H1 (cell line): ENCODE measurements around the gene PLEK2. TPM values are rescaled to one million over a fixed set of nuclear protein-coding genes. Genes with fewer than 3 reads are reported as not detected.
A peak's percentile ranks its signal among the peaks of the same experiment; 100 is the strongest.

Experiments
- CBX5 ChIP-seq: fragments of 300-800, 300-1000 bp; sonication (generic); IDR thresholded peaks from 2 replicates; pipeline ENCODE4 v1.7.1; 2016; ENCODE audit warnings: antibody characterized with exemption, low read length, low read depth
- CEBPB ChIP-seq: IDR thresholded peaks from 2 replicates; pipeline ENCODE4 v1.6.1; 2012; ENCODE audit warnings: low read depth, low read length
- CHD2 ChIP-seq: IDR thresholded peaks from 2 replicates; pipeline ENCODE4 v1.6.1; 2012; ENCODE audit warnings: low read length, improper control_type of control experiment
- CTCF ChIP-seq, 3 experiments: IDR thresholded peaks; 1 replicate in 2 of 3; 2 replicates in 1 of 3; pipeline versions ENCODE4 v1.5.1 to v1.6.1; 2011; ENCODE audit warnings: low read length in 3 of 3, mild to moderate bottlenecking in 3 of 3, inconsistent platforms in 2 of 3, low read depth in 1 of 3, moderate library complexity in 1 of 3; ENCODE audit not compliant: insufficient read depth in 1 of 3; ENCODE audit errors: control extremely low read depth in 1 of 3
- FOSL1 ChIP-seq: IDR thresholded peaks from 2 replicates; pipeline ENCODE4 v1.6.1; 2011; ENCODE audit warnings: mild to moderate bottlenecking, low read depth, low read length, moderate library complexity; ENCODE audit not compliant: insufficient read depth
- GABPA ChIP-seq: IDR thresholded peaks from 2 replicates; pipeline ENCODE4 v1.6.1; 2011; ENCODE audit warnings: mild to moderate bottlenecking, low read length, moderate library complexity, borderline replicate concordance; ENCODE audit not compliant: insufficient read depth
- KDM4A ChIP-seq: IDR thresholded peaks from one replicate; pipeline ENCODE4 v1.7.1; 2012; ENCODE audit warnings: low read depth, mild to moderate bottlenecking, moderate library complexity, low read length, inconsistent platforms; ENCODE audit not compliant: severe bottlenecking
- KDM5A ChIP-seq: fragments of 200-600 bp; IDR thresholded peaks from 2 replicates; pipeline ENCODE4 v1.7.1; 2012; ENCODE audit warnings: mild to moderate bottlenecking, low read length, inconsistent platforms, mixed read lengths
- POLR2A ChIP-seq, 2 experiments: IDR thresholded peaks; 1 replicate in 1 of 2; 2 replicates in 1 of 2; pipeline ENCODE4 v1.6.1; 2011; ENCODE audit warnings: low read depth in 2 of 2, low read length in 2 of 2, mild to moderate bottlenecking in 2 of 2; ENCODE audit errors: control extremely low read depth in 1 of 2
- POLR2AphosphoS5 ChIP-seq: IDR thresholded peaks from 2 replicates; pipeline ENCODE4 v1.6.1; 2011; ENCODE audit warnings: low read depth, low read length
- RAD21 ChIP-seq, 2 experiments: IDR thresholded peaks in 1 of 2; conservative IDR thresholded peaks in 1 of 2; 2 replicates each; pipeline ENCODE4 v1.6.1; 2011; ENCODE audit warnings: low read depth in 2 of 2, low read length in 2 of 2, improper control_type of control experiment in 1 of 2, inconsistent platforms in 1 of 2, mild to moderate bottlenecking in 1 of 2, moderate library complexity in 1 of 2
- RNF2 ChIP-seq: fragments of 200-900, 300-1000 bp; sonication (generic); IDR thresholded peaks from 2 replicates; pipeline ENCODE4 v1.7.1; 2016; ENCODE audit warnings: borderline replicate concordance, low read depth, mild to moderate bottlenecking, antibody characterized with exemption, low read length; ENCODE audit not compliant: poor library complexity, severe bottlenecking; ENCODE audit errors: missing control alignments
- SAP30 ChIP-seq: fragments of 300-600 bp; sonication (generic); IDR thresholded peaks from 2 replicates; pipeline ENCODE4 v1.7.1; 2012; ENCODE audit warnings: low read length, moderate library complexity, mild to moderate bottlenecking, inconsistent platforms; ENCODE audit not compliant: insufficient read depth, insufficient replicate concordance
- SIN3A ChIP-seq, 2 experiments: IDR thresholded peaks in 1 of 2; conservative IDR thresholded peaks in 1 of 2; 2 replicates each; pipeline ENCODE4 v1.6.1; 2011 to 2012; ENCODE audit warnings: low read length in 2 of 2, improper control_type of control experiment in 1 of 2, low read depth in 1 of 2, mild to moderate bottlenecking in 1 of 2
- SIX5 ChIP-seq: IDR thresholded peaks from 2 replicates; pipeline ENCODE4 v1.6.1; 2011; ENCODE audit warnings: mild to moderate bottlenecking, low read depth, low read length
- SP2 ChIP-seq: IDR thresholded peaks from 2 replicates; pipeline ENCODE4 v1.6.1; 2012; ENCODE audit warnings: mild to moderate bottlenecking, low read length, inconsistent platforms
- SUZ12 ChIP-seq: fragments of 200-600 bp; sonication (generic); IDR thresholded peaks from 2 replicates; pipeline ENCODE4 v1.6.1; 2012; ENCODE audit warnings: mild to moderate bottlenecking, inconsistent platforms, low read length, moderate library complexity, mixed read lengths
- TCF12 ChIP-seq: IDR thresholded peaks from 2 replicates; pipeline ENCODE4 v1.6.1; 2011; ENCODE audit warnings: low read depth, mild to moderate bottlenecking, low read length
- YY1 ChIP-seq: IDR thresholded peaks from 2 replicates; pipeline ENCODE4 v1.6.1; 2011; ENCODE audit warnings: low read depth, mild to moderate bottlenecking, low read length
- polyA plus RNA-seq, 7 experiments: library from polyadenylated mRNA; depleted of rRNA in 3 of 7; stranded (reverse) in 5 of 7; unstranded in 2 of 7; fragments of >200 nt in 5 of 7; fragments of 200-250 nt in 2 of 7; gene quantifications; 1 replicate in 5 of 7; 2 replicates in 1 of 7; 4 replicates in 1 of 7; pipeline versions ENCODE4 v1.2.1 to v1.2.3, GENCODE V29; 2011 to 2013; ENCODE audit warnings: missing spikeins in 2 of 7, mixed read lengths in 2 of 7
- total RNA-seq: library from RNA; stranded (reverse); fragmentation: NEBNext Ultra II Directional; extraction: Animal tissue kit (Norgen Biotek cat#: 25700); gene quantifications from 2 replicates; pipeline ENCODE4 v1.2.1, GENCODE V29; 2021
- TF ChIP-seq, protein P1 (sequence below): IDR thresholded peaks from 2 replicates; pipeline ENCODE4 v1.6.1; 2011; ENCODE audit warnings: low read length, improper control_type of control experiment

Gene PLEK2
- total and polyA plus RNA-seq, 2 of the 8 experiments (the other 6 are each of a cell fraction or from before 2014, with no cell fraction given) = 0.41 to 2.1 TPM

DNA sequence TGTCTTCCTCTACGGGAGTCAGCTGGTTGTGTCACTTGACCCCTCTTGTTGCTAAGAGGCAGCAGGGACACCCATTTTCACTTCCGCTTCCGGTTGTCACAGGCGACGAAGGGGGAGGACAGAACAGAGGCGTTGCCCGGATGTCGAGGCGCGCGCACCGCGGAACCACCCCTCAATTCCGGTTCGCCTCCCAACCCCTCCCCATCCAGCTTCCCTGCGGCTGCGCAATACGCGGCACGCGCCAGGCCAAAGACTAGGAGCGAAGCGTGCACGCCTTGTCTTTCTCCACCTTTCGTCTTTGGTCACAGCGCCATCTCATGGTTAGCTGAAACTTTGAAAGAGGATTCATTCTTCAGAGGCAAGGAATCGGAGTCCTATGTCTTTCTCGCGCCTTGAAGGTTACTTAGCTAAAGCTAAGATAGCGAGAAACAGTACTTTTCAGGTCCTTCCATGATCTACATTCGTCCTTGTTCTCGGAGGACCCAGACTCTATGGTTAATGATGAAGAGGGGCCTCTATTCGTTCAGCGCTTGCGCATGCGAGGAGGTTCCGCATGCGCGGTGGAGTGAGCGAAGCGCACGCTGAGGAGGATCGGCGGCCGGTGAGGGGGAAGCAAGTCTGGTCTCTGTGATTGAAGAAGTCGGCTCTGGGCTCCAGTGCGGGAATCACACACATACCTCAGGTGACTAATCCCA, 52.0 kb downstream of the PLEK2 start, which contains the start of the genes ATP6V1D and EIF2S1 (continued):
- TF ChIP-seq KDM5A = peak; percentile 84; the same call in 1 of the 2 replicates
- peak; percentile 99 for TF ChIP-seq SP2
- TF ChIP-seq CTCF (IDR thresholded peaks at IDR 0.05; ENCODE audit: control extremely low read depth in 1 of 3, insufficient read depth in 1 of 3, low read depth in 1 of 3, low read length in 3 of 3) = peak; percentile 43 to 94 (median 48)
- peak; percentile 92 for TF ChIP-seq SAP30
- TF ChIP-seq CEBPB = no peak
- peak; percentile 62 for TF ChIP-seq KDM4A
- TF ChIP-seq SIN3A (conservative IDR thresholded peaks at IDR 0.05 in 1 of 2, IDR thresholded peaks at IDR 0.05 in 1 of 2; ENCODE audit: low read depth in 1 of 2, low read length in 2 of 2) = peak; percentile 99
- TF ChIP-seq GABPA = peak; percentile 95
- no peak for TF ChIP-seq SIX5
- peak in 1 of 2 experiments; percentile 33; a peak in 3 of 4 replicates for TF ChIP-seq RAD21 (IDR thresholded peaks at IDR 0.05 in 1 of 2, conservative IDR thresholded peaks at IDR 0.05 in 1 of 2; ENCODE audit: low read depth in 2 of 2, low read length in 2 of 2)
- TF ChIP-seq RNF2 = no peak
- peak; percentile 2; the same call in 1 of the 2 replicates for TF ChIP-seq YY1
- TF ChIP-seq FOSL1 = peak; percentile 75; the same call in 1 of the 2 replicates
- TF ChIP-seq, protein P1, sequence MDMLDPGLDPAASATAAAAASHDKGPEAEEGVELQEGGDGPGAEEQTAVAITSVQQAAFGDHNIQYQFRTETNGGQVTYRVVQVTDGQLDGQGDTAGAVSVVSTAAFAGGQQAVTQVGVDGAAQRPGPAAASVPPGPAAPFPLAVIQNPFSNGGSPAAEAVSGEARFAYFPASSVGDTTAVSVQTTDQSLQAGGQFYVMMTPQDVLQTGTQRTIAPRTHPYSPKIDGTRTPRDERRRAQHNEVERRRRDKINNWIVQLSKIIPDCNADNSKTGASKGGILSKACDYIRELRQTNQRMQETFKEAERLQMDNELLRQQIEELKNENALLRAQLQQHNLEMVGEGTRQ = peak; percentile 78
- no peak for TF ChIP-seq TCF12
- TF ChIP-seq POLR2AphosphoS5 = peak; percentile 87
- TF ChIP-seq CHD2 = no peak
- TF ChIP-seq SUZ12 = no peak
- no peak for TF ChIP-seq CBX5
- TF ChIP-seq POLR2A (IDR thresholded peaks at IDR 0.05; ENCODE audit: control extremely low read depth in 1 of 2, low read depth in 2 of 2, low read length in 2 of 2) = peak; percentile 80 to 81
